ENCODE data around the gene PIWIL1. TPM values are rescaled to one million over a fixed set of nuclear protein-coding genes. Genes with fewer than 3 reads are reported as not detected.

The PIWIL1 gene
- total RNA-seq, 1 donor from 2014 or later = not detected

GRCh38 chr12:130336723-130337487, 782 bp upstream of the PIWIL1 start:
- Mint-ChIP-seq H3K36me3 (ENCODE audit: low read depth) (no peaks in the 10 kb centered on the region), H3K27me3 (ENCODE audit: low read depth) (peaks cover 20% of the 10 kb centered on the region), H3K4me3 (no peak overlapping the region), H3K9me3 (no peaks in the 10 kb centered on the region), H3K4me1 (no peaks in the 10 kb centered on the region), H3K27ac (ENCODE audit: unreplicated experiment) (no peak overlapping the region)
- DNase-seq (ENCODE audit: low read depth, low spot score) = no peak
- TF ChIP-seq, protein P1, sequence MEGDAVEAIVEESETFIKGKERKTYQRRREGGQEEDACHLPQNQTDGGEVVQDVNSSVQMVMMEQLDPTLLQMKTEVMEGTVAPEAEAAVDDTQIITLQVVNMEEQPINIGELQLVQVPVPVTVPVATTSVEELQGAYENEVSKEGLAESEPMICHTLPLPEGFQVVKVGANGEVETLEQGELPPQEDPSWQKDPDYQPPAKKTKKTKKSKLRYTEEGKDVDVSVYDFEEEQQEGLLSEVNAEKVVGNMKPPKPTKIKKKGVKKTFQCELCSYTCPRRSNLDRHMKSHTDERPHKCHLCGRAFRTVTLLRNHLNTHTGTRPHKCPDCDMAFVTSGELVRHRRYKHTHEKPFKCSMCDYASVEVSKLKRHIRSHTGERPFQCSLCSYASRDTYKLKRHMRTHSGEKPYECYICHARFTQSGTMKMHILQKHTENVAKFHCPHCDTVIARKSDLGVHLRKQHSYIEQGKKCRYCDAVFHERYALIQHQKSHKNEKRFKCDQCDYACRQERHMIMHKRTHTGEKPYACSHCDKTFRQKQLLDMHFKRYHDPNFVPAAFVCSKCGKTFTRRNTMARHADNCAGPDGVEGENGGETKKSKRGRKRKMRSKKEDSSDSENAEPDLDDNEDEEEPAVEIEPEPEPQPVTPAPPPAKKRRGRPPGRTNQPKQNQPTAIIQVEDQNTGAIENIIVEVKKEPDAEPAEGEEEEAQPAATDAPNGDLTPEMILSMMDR (conservative IDR thresholded peaks at IDR 0.05) = no peak

DNA sequence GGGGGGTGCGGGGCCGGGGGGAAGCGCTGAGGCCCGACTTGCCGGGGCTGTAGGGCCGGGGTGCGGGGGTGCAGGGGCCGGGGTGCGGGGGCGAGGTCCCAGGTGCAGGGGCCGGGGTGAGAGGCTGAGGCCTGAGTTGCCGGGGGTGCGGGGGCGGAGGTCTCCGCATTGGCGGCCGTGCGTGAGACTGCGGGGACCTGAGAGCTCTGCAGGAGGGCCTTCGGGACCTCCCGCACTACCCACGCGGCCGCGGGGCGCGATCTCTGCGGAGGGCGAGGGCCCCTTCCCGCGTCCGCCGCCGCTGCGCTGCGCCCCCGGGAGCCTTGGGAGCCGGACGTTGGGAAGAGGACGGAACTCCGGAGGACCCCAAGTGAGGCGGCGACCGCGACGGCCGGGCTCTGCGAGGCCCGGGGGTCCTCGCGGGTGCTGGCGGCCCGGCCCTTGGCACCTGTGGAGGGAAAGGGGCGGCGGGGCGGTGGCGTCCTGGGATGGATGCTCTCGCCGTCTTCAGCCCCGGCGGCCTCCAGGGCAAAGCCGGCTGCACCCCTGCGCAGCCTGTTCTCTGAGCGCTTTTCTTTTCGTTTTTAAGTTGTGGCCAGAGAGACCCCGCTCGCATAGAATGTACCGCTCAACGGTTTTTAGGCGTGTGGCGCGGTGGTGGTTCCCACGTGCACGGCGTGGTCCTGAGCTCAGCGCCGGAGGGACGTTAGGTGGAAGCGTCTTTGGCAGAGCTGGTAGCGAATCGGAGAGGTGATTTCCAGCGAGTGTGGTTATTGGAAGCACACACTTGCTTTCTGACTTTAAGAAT, 1.3 kb downstream of the PIWIL1 start:
- Mint-ChIP-seq H3K4me1 (no peaks in the 10 kb centered on the region), H3K36me3 (ENCODE audit: low read depth) (no peaks in the 10 kb centered on the region), H3K4me3 (no peak overlapping the region), H3K27ac (ENCODE audit: unreplicated experiment) (no peak overlapping the region), H3K27me3 (ENCODE audit: low read depth) (peaks cover 15% of the 10 kb centered on the region), H3K9me3 (no peaks in the 10 kb centered on the region)
- TF ChIP-seq, protein P1 (conservative IDR thresholded peaks at IDR 0.05) = no peak
- DNase-seq (ENCODE audit: low read depth, low spot score) = no peak

DNA sequence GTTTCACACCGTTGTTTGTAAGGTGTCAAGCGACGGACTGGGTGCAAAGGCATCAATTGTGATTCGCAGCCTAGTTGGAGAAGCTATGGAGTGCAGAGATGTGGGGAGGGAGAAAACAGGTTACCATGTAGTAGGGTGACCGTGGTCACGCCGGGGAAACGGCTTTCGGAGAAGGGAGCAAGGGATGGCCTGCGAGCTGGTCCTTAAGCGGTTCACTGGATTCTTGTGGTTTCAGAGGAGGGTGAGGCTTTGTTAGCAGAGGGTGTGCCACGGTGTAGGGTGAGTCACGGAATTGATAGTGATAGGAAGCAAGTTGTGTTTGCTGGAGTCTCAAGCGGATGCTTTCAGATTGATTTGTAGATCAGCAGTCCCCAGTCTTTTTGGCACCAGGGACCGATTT, 2.3 kb downstream of the PIWIL1 start:
- Mint-ChIP-seq H3K9me3 (no peaks in the 10 kb centered on the region), H3K4me1 (no peaks in the 10 kb centered on the region), H3K4me3 (no peak overlapping the region), H3K27ac (ENCODE audit: unreplicated experiment) (no peak overlapping the region), H3K36me3 (ENCODE audit: low read depth) (no peaks in the 10 kb centered on the region), H3K27me3 (ENCODE audit: low read depth) (peaks cover 7% of the 10 kb centered on the region)
- no peak for DNase-seq (ENCODE audit: low read depth, low spot score)
- TF ChIP-seq, protein P1 (conservative IDR thresholded peaks at IDR 0.05) = no peak

DNA sequence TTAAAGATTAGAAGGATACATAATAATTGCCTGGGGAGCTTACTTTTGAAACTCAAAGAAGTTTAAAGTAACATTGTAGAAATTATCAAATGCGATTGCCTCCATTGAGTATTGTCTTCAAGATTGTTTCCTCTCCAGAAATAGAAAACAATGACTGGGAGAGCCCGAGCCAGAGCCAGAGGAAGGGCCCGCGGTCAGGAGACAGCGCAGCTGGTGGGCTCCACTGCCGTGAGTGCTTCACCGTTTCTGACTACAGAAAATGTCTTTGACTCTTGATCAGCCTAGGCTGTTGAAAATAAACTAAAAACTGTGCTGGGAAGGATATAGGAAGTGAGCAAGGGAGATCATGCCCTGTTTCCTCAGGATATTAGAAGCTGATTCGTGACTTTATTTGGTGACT, 4.8 kb downstream of the PIWIL1 start:
- DNase-seq (ENCODE audit: low read depth, low spot score) = no peak
- Mint-ChIP-seq H3K4me3 (no peak overlapping the region), H3K4me1 (no peaks in the 10 kb centered on the region), H3K36me3 (ENCODE audit: low read depth) (no peaks in the 10 kb centered on the region), H3K9me3 (no peaks in the 10 kb centered on the region), H3K27me3 (ENCODE audit: low read depth) (peaks cover 9% of the 10 kb centered on the region), H3K27ac (ENCODE audit: unreplicated experiment) (no peak overlapping the region)
- TF ChIP-seq, protein P1 (conservative IDR thresholded peaks at IDR 0.05) = no peak

DNA sequence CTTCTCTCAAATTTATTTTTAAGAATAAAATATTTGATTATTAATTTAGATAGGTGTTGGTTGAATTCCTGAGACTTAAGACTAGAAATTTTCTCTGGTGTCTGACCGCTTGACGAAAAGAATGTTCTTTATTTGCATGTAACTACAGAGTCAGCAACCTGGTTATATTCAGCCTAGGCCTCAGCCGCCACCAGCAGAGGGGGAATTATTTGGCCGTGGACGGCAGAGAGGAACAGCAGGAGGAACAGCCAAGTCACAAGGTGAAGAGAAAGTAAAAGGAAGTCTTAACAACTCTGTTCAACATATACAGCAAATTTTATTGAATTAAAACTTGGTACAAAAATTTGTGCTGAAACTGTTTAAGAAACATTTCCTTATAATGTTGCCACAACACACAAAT, 5.2 kb downstream of the PIWIL1 start:
- Mint-ChIP-seq H3K9me3 (no peaks in the 10 kb centered on the region), H3K27me3 (ENCODE audit: low read depth) (peaks cover 9% of the 10 kb centered on the region), H3K27ac (ENCODE audit: unreplicated experiment) (no peak overlapping the region)

More for the DNA sequence above, 5.2 kb downstream of the PIWIL1 start:
- no peak for DNase-seq (ENCODE audit: low read depth, low spot score)
- TF ChIP-seq, protein P1 (conservative IDR thresholded peaks at IDR 0.05) = no peak
- Mint-ChIP-seq H3K4me1 (no peaks in the 10 kb centered on the region), H3K36me3 (ENCODE audit: low read depth) (no peaks in the 10 kb centered on the region), H3K4me3 (no peak overlapping the region)
